Activated naive CD8-positive, alpha-beta T cell (primary cell): Measurements from ENCODE around the gene LHFPL6.

Source experiments
- H3K27ac Mint-ChIP-seq: one replicate; pipeline ENCODE4 v1.8.0; 2021; ENCODE audit warnings: mixed read lengths
- H3K27me3 Mint-ChIP-seq: one replicate; pipeline ENCODE4 v1.8.0; 2021; ENCODE audit warnings: mixed read lengths
- H3K36me3 Mint-ChIP-seq: one replicate; pipeline ENCODE4 v1.8.0; 2021; ENCODE audit warnings: mixed read lengths
- H3K4me1 Mint-ChIP-seq: one replicate; pipeline ENCODE4 v1.8.0; 2021; ENCODE audit warnings: low read depth, mixed read lengths
- H3K4me3 Mint-ChIP-seq: one replicate; pipeline ENCODE4 v1.8.0; 2021; ENCODE audit warnings: mild to moderate bottlenecking, mixed read lengths
- H3K9me3 Mint-ChIP-seq: one replicate; pipeline ENCODE4 v1.8.0; 2021; ENCODE audit warnings: low read depth, mixed read lengths

Gene LHFPL6

GRCh38 chr13:39552246-39552645, 50.7 kb downstream of the LHFPL6 start:
- H3K9me3 Mint-ChIP-seq, result no peaks in the 10 kb centered on the region
- H3K27me3 Mint-ChIP-seq, result peaks cover 9% of the 10 kb centered on the region
- no peak overlapping the region for H3K4me3 Mint-ChIP-seq
- no peaks in the 10 kb centered on the region for H3K4me1 Mint-ChIP-seq
- no peaks in the 10 kb centered on the region for H3K36me3 Mint-ChIP-seq
- H3K27ac Mint-ChIP-seq, result no peak overlapping the region

- peaks cover 14% of the 10 kb centered on the region for H3K27me3 Mint-ChIP-seq
- H3K4me1 Mint-ChIP-seq, result no peaks in the 10 kb centered on the region
- no peaks in the 10 kb centered on the region for H3K9me3 Mint-ChIP-seq
- H3K36me3 Mint-ChIP-seq, result no peaks in the 10 kb centered on the region
- H3K27ac Mint-ChIP-seq, result no peak overlapping the region
- no peak overlapping the region for H3K4me3 Mint-ChIP-seq
Measured at GRCh38 chr13:39550931-39551330, 52.1 kb downstream of the LHFPL6 start.

GRCh38 chr13:39547108-39547507, 55.9 kb downstream of the LHFPL6 start:
- H3K4me3 Mint-ChIP-seq, result no peak overlapping the region

GRCh38 chr13:39542361-39542760, 60.6 kb downstream of the LHFPL6 start:
- H3K27ac Mint-ChIP-seq, result no peak overlapping the region
- no peak overlapping the region for H3K4me3 Mint-ChIP-seq
- no peaks in the 10 kb centered on the region for H3K36me3 Mint-ChIP-seq
- peaks cover 8% of the 10 kb centered on the region for H3K27me3 Mint-ChIP-seq
- no peaks in the 10 kb centered on the region for H3K4me1 Mint-ChIP-seq
- no peaks in the 10 kb centered on the region for H3K9me3 Mint-ChIP-seq

More at GRCh38 chr13:39547108-39547507, 55.9 kb downstream of the LHFPL6 start:
- Mint-ChIP-seq H3K4me1 (no peaks in the 10 kb centered on the region), H3K36me3 (no peaks in the 10 kb centered on the region), H3K9me3 (no peaks in the 10 kb centered on the region), H3K27ac (no peak overlapping the region), H3K27me3 (peaks cover 16% of the 10 kb centered on the region)

- Mint-ChIP-seq H3K4me3 (no peak overlapping the region), H3K27me3 (peaks cover 2% of the 10 kb centered on the region), H3K27ac (no peak overlapping the region), H3K4me1 (no peaks in the 10 kb centered on the region), H3K36me3 (no peaks in the 10 kb centered on the region), H3K9me3 (no peaks in the 10 kb centered on the region)
Measured at GRCh38 chr13:39540929-39541605, 61.9 kb downstream of the LHFPL6 start.

- Mint-ChIP-seq H3K4me3 (no peak overlapping the region), H3K27ac (no peak overlapping the region), H3K9me3 (no peaks in the 10 kb centered on the region), H3K36me3 (no peaks in the 10 kb centered on the region), H3K27me3 (no peaks in the 10 kb centered on the region), H3K4me1 (no peaks in the 10 kb centered on the region)
Measured at GRCh38 chr13:39538816-39539790, 63.9 kb downstream of the LHFPL6 start.

- peaks cover 4% of the 10 kb centered on the region for H3K27me3 Mint-ChIP-seq
- no peak overlapping the region for H3K4me3 Mint-ChIP-seq
- no peaks in the 10 kb centered on the region for H3K9me3 Mint-ChIP-seq
- H3K27ac Mint-ChIP-seq, result no peak overlapping the region
- no peaks in the 10 kb centered on the region for H3K36me3 Mint-ChIP-seq
- H3K4me1 Mint-ChIP-seq, result no peaks in the 10 kb centered on the region
Measured at GRCh38 chr13:39536906-39537305, 66.1 kb downstream of the LHFPL6 start.

GRCh38 chr13:39536274-39536673, 66.7 kb downstream of the LHFPL6 start:
- Mint-ChIP-seq H3K9me3 (no peaks in the 10 kb centered on the region), H3K4me3 (no peak overlapping the region), H3K27ac (no peak overlapping the region), H3K4me1 (no peaks in the 10 kb centered on the region), H3K27me3 (peaks cover 4% of the 10 kb centered on the region), H3K36me3 (no peaks in the 10 kb centered on the region)

GRCh38 chr13:39533651-39534150, 69.3 kb downstream of the LHFPL6 start:
- H3K36me3 Mint-ChIP-seq, result no peaks in the 10 kb centered on the region
- no peaks in the 10 kb centered on the region for H3K4me1 Mint-ChIP-seq
- H3K4me3 Mint-ChIP-seq, result no peak overlapping the region
- H3K27ac Mint-ChIP-seq, result no peak overlapping the region
- H3K27me3 Mint-ChIP-seq, result peaks cover 9% of the 10 kb centered on the region
- no peaks in the 10 kb centered on the region for H3K9me3 Mint-ChIP-seq

- H3K27ac Mint-ChIP-seq, result no peak overlapping the region
- H3K9me3 Mint-ChIP-seq, result no peaks in the 10 kb centered on the region
- H3K36me3 Mint-ChIP-seq, result no peaks in the 10 kb centered on the region
Measured at GRCh38 chr13:39531646-39532045, 71.3 kb downstream of the LHFPL6 start.

GRCh38 chr13:39530916-39531315, 72.1 kb downstream of the LHFPL6 start:
- peaks cover 17% of the 10 kb centered on the region for H3K27me3 Mint-ChIP-seq
- H3K9me3 Mint-ChIP-seq, result no peaks in the 10 kb centered on the region
- no peaks in the 10 kb centered on the region for H3K4me1 Mint-ChIP-seq
- no peaks in the 10 kb centered on the region for H3K36me3 Mint-ChIP-seq
- H3K27ac Mint-ChIP-seq, result no peak overlapping the region
- H3K4me3 Mint-ChIP-seq, result no peak overlapping the region

More at GRCh38 chr13:39531646-39532045, 71.3 kb downstream of the LHFPL6 start:
- H3K27me3 Mint-ChIP-seq, result peaks cover 15% of the 10 kb centered on the region
- no peaks in the 10 kb centered on the region for H3K4me1 Mint-ChIP-seq
- no peak overlapping the region for H3K4me3 Mint-ChIP-seq

GRCh38 chr13:39528661-39528980, 74.4 kb downstream of the LHFPL6 start:
- no peak overlapping the region for H3K27ac Mint-ChIP-seq
- no peaks in the 10 kb centered on the region for H3K4me1 Mint-ChIP-seq
- H3K9me3 Mint-ChIP-seq, result no peaks in the 10 kb centered on the region
- no peaks in the 10 kb centered on the region for H3K36me3 Mint-ChIP-seq
- H3K27me3 Mint-ChIP-seq, result peaks cover 21% of the 10 kb centered on the region
- no peak overlapping the region for H3K4me3 Mint-ChIP-seq

- no peak overlapping the region for H3K4me3 Mint-ChIP-seq
- no peaks in the 10 kb centered on the region for H3K36me3 Mint-ChIP-seq
- H3K27me3 Mint-ChIP-seq, result peaks cover 21% of the 10 kb centered on the region
- H3K4me1 Mint-ChIP-seq, result no peaks in the 10 kb centered on the region
- no peak overlapping the region for H3K27ac Mint-ChIP-seq
- H3K9me3 Mint-ChIP-seq, result no peaks in the 10 kb centered on the region
Measured at GRCh38 chr13:39527961-39528660, 74.9 kb downstream of the LHFPL6 start.

GRCh38 chr13:39527301-39527700, 75.7 kb downstream of the LHFPL6 start:
- Mint-ChIP-seq H3K4me3 (no peak overlapping the region), H3K4me1 (no peaks in the 10 kb centered on the region), H3K36me3 (no peaks in the 10 kb centered on the region), H3K27ac (no peak overlapping the region), H3K27me3 (peaks cover 21% of the 10 kb centered on the region), H3K9me3 (no peaks in the 10 kb centered on the region)

- no peaks in the 10 kb centered on the region for H3K9me3 Mint-ChIP-seq
- H3K4me1 Mint-ChIP-seq, result no peaks in the 10 kb centered on the region
- no peaks in the 10 kb centered on the region for H3K36me3 Mint-ChIP-seq
- H3K27ac Mint-ChIP-seq, result no peak overlapping the region
- H3K27me3 Mint-ChIP-seq, result peaks cover 17% of the 10 kb centered on the region
- no peak overlapping the region for H3K4me3 Mint-ChIP-seq
Measured at GRCh38 chr13:39526499-39526898, 76.5 kb downstream of the LHFPL6 start.
